ENCODE measurements around the gene FEN1.

FEN1 gene

DNA sequence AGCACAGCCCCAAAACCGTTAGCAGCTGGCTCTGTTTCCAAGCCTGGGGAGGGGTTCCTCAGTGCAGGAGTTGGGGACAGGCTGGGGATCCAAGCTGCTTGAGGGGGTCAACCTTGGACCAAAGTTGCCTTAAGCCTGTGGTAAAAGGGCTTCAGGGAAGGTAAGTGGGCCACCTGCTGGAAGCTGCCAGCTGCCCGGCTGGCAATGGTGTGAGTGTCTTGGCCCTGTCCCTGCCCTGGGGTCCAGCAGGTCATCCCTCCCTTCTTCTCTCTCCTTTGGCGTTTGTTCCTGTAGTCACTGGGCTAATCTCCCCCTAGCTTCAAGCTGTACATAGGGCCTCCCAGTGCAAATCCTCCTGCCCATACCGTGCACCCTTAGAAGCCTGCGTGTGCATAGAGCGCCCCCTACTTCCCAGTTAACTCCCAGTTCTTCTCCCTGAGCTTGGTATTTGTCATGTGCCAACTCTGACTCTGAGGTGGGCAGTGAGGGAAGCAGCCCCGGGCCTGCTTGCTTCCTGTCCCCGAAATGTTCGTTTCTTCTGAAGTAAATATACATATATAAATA, 4.7 kb upstream of the FEN1 start:
- Histone ChIP-seq H3K36me3 (ENCODE audit: insufficient read depth, low read length) (peaks cover 14% of the 10 kb centered on the region), H3K9ac (ENCODE audit: low read depth, low read length) (no peak overlapping the region), H3K9me3 (ENCODE audit: control insufficient read depth, insufficient read depth, low read length) (no peaks in the 10 kb centered on the region), H3K4me1 (ENCODE audit: insufficient read depth, low read length) (no peaks in the 10 kb centered on the region)

DNA sequence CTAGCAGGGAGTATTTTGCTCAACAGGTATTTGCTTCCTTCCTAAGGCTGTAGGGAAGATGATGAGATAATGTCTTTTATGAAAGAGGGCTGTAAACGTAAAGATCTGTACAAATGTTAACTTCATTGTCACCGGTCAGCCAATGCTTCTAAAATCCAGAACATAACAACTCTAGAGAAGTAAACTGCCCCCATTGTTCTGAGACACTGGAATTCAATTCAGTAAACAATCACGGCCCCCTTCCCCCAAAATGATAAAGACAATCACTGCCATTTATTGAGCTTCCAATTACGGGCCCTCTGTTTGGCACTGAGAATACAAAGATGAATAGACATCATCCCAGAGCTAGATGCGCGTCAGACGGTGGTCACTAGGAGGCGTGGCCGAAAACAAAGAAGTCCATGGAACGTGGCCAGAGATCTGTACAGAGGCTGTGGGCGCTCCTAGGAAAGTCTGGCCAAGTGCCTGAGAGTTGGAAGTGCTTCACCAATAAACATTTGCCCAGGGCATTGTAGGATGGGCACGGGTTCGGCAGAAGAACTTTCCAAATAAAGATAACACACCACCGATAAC, 888 bp upstream of the FEN1 start:
- Histone ChIP-seq H3K4me1 (ENCODE audit: insufficient read depth, low read length) (no peaks in the 10 kb centered on the region), H3K9me3 (ENCODE audit: control insufficient read depth, insufficient read depth, low read length) (no peaks in the 10 kb centered on the region), H3K9ac (ENCODE audit: low read depth, low read length) (peak overlapping the region; percentile 83), H3K36me3 (ENCODE audit: insufficient read depth, low read length) (peaks cover 10% of the 10 kb centered on the region)

DNA sequence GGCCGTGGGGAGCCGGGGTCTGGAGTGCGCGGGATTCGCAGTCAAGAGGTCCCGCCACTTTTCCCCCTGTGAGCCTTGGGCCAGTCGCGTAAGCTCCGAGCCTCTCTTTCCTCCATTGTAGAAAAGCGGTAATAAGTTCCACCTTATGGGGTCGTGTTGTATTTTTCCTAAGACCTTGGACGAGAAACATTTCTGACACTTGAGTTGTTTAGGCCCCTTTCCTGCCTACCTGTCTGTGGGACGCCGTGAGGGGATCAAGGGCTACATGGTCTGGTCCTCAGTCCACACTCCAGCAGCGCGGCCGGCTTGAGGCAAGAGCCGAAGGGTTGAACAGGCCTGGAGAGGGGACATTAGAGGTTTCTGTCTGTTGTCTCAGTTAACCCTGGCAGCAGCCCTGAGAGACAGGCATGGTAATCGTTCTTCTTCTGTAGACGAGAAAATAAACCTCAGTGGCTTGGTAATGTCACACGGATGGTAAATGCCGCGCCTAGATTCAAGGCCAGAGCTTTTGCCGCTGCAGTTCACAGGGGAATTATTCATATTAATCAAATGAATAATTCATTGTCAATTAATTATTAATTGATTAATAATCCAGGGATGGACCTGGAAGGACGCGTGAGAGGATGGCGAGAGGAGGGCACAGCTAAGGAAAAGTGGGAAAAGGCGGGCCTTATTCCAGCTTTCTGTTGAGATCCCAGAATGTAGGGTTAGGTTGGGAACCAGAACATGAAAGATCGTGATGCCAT, 545 bp downstream of the FEN1 start:
- Histone ChIP-seq H3K4me1 (ENCODE audit: insufficient read depth, low read length) (0 out of 2 replicates have a peak, but pooled peaks cover 4% of the 10 kb centered on the region), H3K9ac (ENCODE audit: low read depth, low read length) (peak overlapping the region; percentile 83), H3K9me3 (ENCODE audit: control insufficient read depth, insufficient read depth, low read length) (no peaks in the 10 kb centered on the region), H3K36me3 (ENCODE audit: insufficient read depth, low read length) (peaks cover 10% of the 10 kb centered on the region)

DNA sequence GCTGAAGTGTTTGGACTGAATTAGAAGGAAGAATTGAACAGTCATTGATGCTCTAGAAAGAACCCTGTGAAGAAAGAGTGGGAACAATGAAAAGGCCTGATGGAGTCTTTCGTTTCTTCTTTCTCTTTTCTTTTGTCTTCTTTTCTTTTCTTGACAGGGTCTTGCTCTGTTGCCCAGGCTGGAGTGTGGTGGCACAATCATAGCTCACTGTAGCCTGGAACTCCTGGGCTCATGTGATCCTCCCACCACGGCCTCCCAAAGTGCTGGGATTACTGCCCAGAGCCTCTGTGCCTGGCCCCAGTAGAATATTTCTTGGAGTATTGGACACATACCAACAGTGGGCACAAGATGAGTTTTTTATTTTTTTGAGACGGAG, 1.1 kb downstream of the FEN1 start:
- H3K36me3 ChIP-seq (ENCODE audit: insufficient read depth, low read length) = peaks cover 10% of the 10 kb centered on the region

DNA sequence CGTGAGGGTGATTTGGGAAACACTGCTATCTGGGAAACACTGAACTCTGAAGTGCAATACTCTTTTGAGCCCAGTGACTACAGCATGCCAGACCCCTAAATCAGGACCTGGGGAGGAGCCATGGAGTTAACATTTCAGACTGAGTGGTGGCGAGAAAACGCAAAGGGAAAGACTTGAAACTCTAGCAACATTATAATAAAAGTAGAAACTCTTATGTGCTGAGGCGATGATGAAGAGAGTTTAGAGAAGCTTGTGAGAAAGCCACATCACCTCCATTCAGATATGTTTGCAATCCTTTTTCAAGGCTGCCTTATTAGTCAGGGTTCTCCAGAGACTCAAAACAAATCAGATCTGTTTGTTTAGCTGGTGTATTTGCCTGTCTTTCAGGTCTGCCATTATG, 1.9 kb downstream of the FEN1 start:
- peaks cover 15% of the 10 kb centered on the region for H3K36me3 ChIP-seq (ENCODE audit: insufficient read depth, low read length)
- 0 out of 2 replicates have a peak, but pooled peaks cover 4% of the 10 kb centered on the region for H3K4me1 ChIP-seq (ENCODE audit: insufficient read depth, low read length)
- H3K9me3 ChIP-seq (ENCODE audit: control insufficient read depth, insufficient read depth, low read length) = no peaks in the 10 kb centered on the region
- H3K9ac ChIP-seq (ENCODE audit: low read depth, low read length) = no peak overlapping the region

More for the DNA sequence above, 1.1 kb downstream of the FEN1 start:
- Histone ChIP-seq H3K4me1 (ENCODE audit: insufficient read depth, low read length) (0 out of 2 replicates have a peak, but pooled peaks cover 4% of the 10 kb centered on the region), H3K9me3 (ENCODE audit: control insufficient read depth, insufficient read depth, low read length) (no peaks in the 10 kb centered on the region), H3K9ac (ENCODE audit: low read depth, low read length) (peak overlapping the region; percentile 83; the same call in 1 of the 2 replicates)

DNA sequence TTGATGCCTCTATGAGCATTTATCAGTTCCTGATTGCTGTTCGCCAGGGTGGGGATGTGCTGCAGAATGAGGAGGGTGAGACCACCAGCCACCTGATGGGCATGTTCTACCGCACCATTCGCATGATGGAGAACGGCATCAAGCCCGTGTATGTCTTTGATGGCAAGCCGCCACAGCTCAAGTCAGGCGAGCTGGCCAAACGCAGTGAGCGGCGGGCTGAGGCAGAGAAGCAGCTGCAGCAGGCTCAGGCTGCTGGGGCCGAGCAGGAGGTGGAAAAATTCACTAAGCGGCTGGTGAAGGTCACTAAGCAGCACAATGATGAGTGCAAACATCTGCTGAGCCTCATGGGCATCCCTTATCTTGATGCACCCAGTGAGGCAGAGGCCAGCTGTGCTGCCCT, 2.7 kb downstream of the FEN1 start:
- Histone ChIP-seq H3K9me3 (ENCODE audit: control insufficient read depth, insufficient read depth, low read length) (no peaks in the 10 kb centered on the region), H3K4me1 (ENCODE audit: insufficient read depth, low read length) (0 out of 2 replicates have a peak, but pooled peaks cover 4% of the 10 kb centered on the region), H3K9ac (ENCODE audit: low read depth, low read length) (no peak overlapping the region), H3K36me3 (ENCODE audit: insufficient read depth, low read length) (peaks cover 13% of the 10 kb centered on the region; the same call in 1 of the 2 replicates)

DNA sequence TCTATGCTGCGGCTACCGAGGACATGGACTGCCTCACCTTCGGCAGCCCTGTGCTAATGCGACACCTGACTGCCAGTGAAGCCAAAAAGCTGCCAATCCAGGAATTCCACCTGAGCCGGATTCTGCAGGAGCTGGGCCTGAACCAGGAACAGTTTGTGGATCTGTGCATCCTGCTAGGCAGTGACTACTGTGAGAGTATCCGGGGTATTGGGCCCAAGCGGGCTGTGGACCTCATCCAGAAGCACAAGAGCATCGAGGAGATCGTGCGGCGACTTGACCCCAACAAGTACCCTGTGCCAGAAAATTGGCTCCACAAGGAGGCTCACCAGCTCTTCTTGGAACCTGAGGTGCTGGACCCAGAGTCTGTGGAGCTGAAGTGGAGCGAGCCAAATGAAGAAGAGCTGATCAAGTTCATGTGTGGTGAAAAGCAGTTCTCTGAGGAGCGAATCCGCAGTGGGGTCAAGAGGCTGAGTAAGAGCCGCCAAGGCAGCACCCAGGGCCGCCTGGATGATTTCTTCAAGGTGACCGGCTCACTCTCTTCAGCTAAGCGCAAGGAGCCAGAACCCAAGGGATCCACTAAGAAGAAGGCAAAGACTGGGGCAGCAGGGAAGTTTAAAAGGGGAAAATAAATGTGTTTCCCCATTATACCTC, 3.3 kb downstream of the FEN1 start:
- no peak overlapping the region for H3K9ac ChIP-seq (ENCODE audit: low read depth, low read length)
- H3K9me3 ChIP-seq (ENCODE audit: control insufficient read depth, insufficient read depth, low read length) = no peaks in the 10 kb centered on the region
- peaks cover 14% of the 10 kb centered on the region; the same call in 1 of the 2 replicates for H3K36me3 ChIP-seq (ENCODE audit: insufficient read depth, low read length)
- 0 out of 2 replicates have a peak, but pooled peaks cover 4% of the 10 kb centered on the region for H3K4me1 ChIP-seq (ENCODE audit: insufficient read depth, low read length)

DNA sequence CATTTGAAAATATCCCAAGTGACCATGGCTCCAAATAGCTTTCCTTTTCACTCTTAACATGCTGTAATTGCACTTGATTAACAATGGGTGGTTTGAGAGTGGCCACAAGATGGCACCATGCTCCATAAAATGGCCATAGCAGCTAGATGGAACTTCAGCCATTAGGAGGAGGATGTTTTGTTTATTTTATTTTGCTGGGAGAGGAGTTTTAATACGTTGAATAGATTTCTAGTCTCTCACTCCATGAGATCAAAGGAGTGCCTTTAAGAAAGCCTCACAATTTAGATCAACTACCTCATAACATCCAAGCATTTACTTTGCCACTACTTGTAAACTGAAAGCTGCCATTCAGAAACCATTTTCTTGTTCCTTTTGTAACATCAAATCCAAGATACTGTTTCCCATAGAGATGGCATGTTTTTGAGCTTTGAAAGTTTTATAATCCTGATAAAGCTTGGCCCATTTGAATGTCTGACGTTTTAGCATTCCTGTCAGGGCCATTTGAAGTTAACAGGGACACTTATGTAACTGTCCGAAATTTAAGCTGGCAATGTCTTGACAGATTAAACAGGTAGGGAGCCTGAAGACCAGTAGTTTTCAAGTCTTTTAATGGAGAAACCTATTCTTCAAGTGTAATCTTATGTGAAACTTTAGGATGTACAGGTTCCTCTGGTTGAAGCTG, 4.7 kb downstream of the FEN1 start:
- Histone ChIP-seq H3K9me3 (ENCODE audit: control insufficient read depth, insufficient read depth, low read length) (no peaks in the 10 kb centered on the region), H3K4me1 (ENCODE audit: insufficient read depth, low read length) (0 out of 2 replicates have a peak, but pooled peaks cover 4% of the 10 kb centered on the region), H3K36me3 (ENCODE audit: insufficient read depth, low read length) (peaks cover 14% of the 10 kb centered on the region; the same call in 1 of the 2 replicates), H3K9ac (ENCODE audit: low read depth, low read length) (no peak overlapping the region)

DNA sequence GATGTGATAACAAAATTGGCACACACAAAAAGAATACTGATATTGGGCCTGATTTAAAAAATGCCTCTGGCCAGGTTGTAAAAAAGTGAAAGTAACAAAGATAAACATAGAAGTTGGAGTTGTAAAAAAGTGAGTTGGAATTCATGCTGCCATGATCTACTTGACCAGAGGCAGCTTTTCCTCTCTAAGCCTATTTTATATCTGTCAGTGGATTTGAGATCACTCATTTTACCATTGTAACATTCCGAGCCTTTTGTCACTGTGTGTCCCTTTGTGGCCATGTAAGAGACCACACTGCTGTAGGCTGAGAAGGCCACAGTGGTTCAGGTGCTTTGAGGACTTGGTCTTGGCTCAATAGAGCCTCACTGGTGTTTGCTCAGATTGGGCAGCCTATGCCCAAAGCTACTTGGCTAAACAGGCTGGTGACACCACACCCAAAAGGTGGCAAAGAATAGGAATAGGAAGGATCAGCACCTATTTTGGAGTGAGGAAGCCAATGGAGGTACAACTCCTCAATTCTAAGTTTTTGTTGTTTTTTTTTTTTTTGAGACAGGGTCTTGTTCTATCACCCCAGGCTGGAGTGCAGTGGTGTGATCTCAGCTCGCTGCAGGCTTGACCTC, 7.1 kb downstream of the FEN1 start:
- peaks cover 21% of the 10 kb centered on the region; the same call in 1 of the 2 replicates for H3K36me3 ChIP-seq (ENCODE audit: insufficient read depth, low read length)
- H3K9me3 ChIP-seq (ENCODE audit: control insufficient read depth, insufficient read depth, low read length) = no peaks in the 10 kb centered on the region
- H3K9ac ChIP-seq (ENCODE audit: low read depth, low read length) = no peak overlapping the region
- H3K4me1 ChIP-seq (ENCODE audit: insufficient read depth, low read length) = 0 out of 2 replicates have a peak, but pooled peaks cover 4% of the 10 kb centered on the region

DNA sequence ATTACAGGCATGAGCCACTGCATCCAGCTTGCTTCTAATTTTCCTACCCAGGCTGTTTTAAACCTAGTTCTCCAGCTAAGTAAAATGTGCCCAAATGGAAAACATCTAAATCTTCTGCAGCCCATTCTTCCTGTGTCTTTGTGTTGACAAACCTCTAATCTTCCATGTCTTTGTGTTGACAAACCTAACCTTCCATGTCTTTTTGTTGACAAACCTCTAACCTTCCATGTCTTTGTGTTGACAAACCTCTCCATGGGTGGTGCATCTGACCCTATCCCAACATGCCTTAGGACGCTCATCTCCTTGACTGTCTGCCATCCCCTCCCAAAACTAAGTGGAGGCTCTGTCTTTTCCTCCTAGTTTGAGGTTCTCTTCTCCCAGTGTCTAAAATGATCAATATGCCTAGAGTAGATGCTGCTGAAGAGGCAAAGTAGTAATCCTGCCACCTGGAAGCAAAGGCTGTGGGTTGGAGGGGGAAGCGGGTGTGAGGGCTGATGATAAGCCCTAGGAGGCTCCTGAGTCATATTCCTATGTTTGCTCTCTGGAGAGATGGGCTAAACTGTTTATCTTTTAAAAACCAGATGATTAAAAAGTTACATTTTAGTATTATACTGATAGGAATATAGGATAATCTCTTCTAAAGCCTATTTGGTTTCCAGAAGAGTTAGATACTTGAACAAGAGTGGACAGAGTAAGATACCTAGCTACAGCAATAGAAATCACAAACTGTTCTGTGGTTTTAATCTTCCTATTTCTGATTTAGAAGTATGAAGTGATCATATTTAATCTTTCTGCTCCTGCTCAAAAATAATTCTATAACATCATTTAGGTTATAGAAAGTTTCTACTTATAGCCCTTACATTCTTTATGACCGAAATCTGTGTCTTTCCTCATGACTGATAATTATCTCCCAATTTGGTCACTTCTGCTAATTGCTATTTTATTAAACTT, 7.9 kb downstream of the FEN1 start:
- no peaks in the 10 kb centered on the region for H3K9me3 ChIP-seq (ENCODE audit: control insufficient read depth, insufficient read depth, low read length)
- H3K36me3 ChIP-seq (ENCODE audit: insufficient read depth, low read length) = peaks cover 21% of the 10 kb centered on the region; the same call in 1 of the 2 replicates
- no peak overlapping the region for H3K9ac ChIP-seq (ENCODE audit: low read depth, low read length)
- H3K4me1 ChIP-seq (ENCODE audit: insufficient read depth, low read length) = 0 out of 2 replicates have a peak, but pooled peaks cover 4% of the 10 kb centered on the region

DNA sequence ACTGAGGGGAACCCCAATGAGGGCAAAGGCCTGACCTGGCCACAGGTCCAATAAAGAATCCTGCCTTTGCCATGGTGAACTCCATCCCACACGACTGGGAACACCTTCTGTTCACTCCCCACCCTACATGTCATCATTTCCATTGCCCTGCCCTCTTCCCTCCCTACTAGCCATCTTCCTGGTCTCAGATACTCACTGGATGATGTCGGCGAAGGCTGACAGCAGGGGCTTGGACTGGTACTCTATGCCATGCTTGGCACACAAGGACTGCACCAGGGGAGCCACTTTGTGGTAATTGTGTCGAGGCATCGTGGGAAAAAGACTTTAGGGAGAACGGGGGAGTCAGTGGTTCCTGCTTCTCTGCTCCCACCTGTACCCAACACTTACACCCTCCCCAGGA, 9.9 kb downstream of the FEN1 start:
- Histone ChIP-seq H3K9me3 (ENCODE audit: control insufficient read depth, insufficient read depth, low read length) (no peaks in the 10 kb centered on the region), H3K9ac (ENCODE audit: low read depth, low read length) (no peak overlapping the region), H3K4me1 (ENCODE audit: insufficient read depth, low read length) (0 out of 2 replicates have a peak, but pooled peaks cover under 1% of the 10 kb centered on the region), H3K36me3 (ENCODE audit: insufficient read depth, low read length) (peaks cover 22% of the 10 kb centered on the region; the same call in 1 of the 2 replicates)

DNA sequence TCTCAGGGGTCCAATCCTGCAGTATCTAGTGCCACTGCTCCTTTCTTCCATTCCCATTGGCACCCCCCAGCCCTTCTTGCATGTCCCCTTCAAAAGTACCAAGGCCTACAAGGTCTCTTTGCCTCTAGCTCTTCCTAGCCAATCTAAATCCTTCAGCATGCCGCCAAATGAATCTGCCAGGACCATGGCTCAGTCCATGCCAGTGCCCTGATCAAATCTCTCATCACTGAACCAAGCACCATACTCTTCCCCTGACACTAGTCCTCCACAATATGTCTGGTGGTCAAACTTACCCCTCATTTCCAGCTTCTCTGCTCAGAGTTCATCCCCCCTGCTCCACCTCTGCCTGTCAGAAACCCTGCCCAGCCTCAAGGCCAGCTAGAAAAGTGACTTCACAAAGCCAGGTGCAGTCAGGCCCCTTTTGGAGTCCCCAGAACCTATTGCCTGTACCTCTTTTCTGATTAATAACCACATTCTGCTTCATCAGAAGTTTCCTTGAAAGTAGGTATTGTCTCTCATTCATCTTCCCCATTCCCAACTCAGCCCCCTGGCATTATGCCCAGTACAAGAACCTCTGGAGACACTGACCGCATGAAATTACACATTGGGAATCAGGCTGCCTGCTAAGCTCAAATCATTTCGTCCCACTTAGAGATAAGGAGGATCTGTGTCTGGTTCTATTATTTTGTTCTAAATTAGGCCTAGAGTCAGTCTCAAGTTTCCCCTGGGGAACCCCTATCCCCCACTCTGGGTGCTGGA, 11.4 kb downstream of the FEN1 start:
- H3K4me1 ChIP-seq (ENCODE audit: insufficient read depth, low read length) = no peaks in the 10 kb centered on the region
- H3K9me3 ChIP-seq (ENCODE audit: control insufficient read depth, insufficient read depth, low read length) = no peaks in the 10 kb centered on the region
- H3K36me3 ChIP-seq (ENCODE audit: insufficient read depth, low read length) = peaks cover 23% of the 10 kb centered on the region; the same call in 1 of the 2 replicates
- H3K9ac ChIP-seq (ENCODE audit: low read depth, low read length) = no peak overlapping the region

Data from ES-I3 (cell line).